GM12865 (cell line): ENCODE measurements around the gene RRAS2.
"Not testable (repeated sequence)": the region's sequence is repeated elsewhere in the genome, so short reads cannot be mapped to it uniquely, and the experiment has no call there.

Source experiments
- DNase-seq: peaks from one replicate; pipeline ENCODE4 v3.0.0; 2010; ENCODE audit warnings: low read depth
- H3K4me3 ChIP-seq: 2 replicates; pipeline ENCODE4 v1.5.1; 2011; ENCODE audit warnings: mild to moderate bottlenecking, low read depth, low read length, control low read depth
- TF ChIP-seq, protein P1 (sequence below): IDR thresholded peaks from 2 replicates; pipeline ENCODE4 v1.5.1; 2011; ENCODE audit warnings: low read length, control low read depth, low read depth, inconsistent platforms; ENCODE audit not compliant: insufficient read depth; ENCODE audit errors: missing control alignments

RRAS2 gene

DNA sequence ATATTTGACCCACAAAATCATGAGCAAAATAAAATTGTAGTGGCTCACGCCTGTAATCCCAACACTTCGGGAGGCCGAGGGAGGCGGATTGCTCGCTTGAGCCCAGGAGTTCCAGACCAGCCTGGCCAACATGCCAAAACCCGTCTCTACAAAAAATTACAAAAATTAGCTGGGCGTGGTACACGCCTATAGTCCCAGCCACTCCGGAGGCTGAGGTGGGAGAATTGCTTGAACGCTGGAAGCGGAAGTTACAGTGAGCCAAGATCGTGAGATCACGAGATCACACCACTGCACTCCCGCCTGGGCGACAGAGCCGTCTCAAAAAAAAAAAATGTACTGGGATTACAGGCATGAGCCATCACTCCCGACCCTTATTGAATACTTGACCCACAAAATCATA is 2.0 kb upstream of the RRAS2 start:
- no peak overlapping the region for H3K4me3 ChIP-seq
- TF ChIP-seq, protein P1, sequence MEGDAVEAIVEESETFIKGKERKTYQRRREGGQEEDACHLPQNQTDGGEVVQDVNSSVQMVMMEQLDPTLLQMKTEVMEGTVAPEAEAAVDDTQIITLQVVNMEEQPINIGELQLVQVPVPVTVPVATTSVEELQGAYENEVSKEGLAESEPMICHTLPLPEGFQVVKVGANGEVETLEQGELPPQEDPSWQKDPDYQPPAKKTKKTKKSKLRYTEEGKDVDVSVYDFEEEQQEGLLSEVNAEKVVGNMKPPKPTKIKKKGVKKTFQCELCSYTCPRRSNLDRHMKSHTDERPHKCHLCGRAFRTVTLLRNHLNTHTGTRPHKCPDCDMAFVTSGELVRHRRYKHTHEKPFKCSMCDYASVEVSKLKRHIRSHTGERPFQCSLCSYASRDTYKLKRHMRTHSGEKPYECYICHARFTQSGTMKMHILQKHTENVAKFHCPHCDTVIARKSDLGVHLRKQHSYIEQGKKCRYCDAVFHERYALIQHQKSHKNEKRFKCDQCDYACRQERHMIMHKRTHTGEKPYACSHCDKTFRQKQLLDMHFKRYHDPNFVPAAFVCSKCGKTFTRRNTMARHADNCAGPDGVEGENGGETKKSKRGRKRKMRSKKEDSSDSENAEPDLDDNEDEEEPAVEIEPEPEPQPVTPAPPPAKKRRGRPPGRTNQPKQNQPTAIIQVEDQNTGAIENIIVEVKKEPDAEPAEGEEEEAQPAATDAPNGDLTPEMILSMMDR = no peak
- DNase-seq = no peak

DNA sequence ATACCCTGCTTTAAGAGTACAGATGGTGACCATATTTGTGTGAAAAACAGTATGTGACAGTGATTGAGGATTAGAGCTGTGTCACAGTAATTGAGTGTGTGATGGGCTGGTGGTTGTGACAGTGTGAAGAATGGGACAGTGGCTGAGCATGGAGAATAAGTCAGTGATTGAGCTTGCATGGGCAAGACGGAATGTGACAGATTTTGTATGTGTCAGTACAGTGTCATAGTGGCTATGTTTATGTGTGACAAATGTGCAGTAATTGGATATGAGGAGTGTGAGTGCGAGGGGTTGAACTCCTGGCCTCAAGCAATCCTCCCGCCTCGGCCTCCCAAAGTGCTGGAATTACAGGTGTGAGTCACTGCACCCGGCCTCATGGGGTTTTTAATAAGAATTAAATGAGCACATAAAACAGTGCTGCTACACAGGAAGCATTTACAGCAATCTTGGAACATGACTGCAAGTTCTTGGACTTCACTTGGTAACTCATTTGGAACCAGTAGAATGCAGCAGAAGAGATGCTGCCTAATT is 583 bp upstream of the RRAS2 start:
- TF ChIP-seq, protein P1 = no peak
- DNase-seq = no peak
- peak overlapping the region; percentile 96 for H3K4me3 ChIP-seq

DNA sequence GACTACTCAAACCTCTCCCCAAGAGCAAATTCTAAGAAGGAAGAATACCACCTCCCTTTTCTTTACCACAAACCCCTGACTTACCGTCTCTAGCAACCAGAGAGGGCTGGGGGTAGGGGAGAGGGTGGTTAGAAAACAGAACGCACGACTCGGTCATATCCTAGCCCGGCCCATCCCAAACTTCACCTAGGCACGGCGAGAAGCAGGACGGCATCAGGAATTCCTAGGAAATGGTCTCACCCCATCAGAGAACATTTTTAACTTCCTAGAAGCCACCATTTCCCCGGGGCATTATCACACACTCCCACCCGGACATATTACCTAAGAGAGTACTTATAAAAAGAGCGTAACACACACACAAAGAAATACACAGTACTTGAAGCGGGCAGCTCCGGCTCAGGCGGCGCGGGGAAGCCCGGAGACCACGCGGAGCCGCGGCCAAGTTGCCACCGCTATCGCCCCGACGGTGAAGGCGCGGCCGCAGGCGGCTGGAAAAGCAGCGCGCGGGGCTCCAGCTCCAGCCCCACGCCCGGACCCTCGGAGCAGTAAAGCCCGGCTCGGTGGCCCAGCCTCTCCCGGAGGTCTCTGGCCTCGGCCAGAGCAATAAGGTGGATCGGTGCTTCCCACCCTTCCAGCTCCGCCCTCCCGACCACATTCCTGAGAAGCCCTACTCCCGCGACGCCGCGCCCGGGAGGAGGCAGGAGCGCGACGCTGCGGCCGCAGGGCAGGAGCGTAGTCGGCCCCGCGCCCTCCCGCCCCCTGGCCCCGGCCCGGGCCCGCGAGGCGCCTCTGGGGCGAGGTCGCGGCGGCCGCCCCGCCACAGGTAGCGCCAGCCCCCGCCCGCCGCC is 878 bp downstream of the RRAS2 start:
- peak overlapping the region; percentile 96 for H3K4me3 ChIP-seq
- TF ChIP-seq, protein P1 = no peak
- peak; percentile 57 for DNase-seq

DNA sequence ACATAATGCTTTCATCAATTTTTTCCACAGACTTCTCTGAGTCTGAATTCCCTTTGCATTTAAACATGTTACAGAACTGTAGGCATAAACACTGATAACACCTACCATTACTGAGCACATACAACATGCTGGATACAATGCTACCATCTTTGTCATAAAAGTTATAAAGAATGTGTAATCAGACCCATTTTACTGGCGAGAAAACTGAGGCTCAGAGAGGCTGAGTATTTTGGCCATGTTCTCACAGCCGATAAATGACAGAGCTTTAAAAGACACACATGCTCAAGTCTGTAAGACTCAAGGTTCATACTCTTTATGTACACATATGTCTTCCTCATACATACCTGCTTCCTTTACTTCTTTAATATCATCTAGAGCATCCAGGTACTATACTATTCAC is 2.6 kb downstream of the RRAS2 start:
- no peak for DNase-seq
- peak overlapping the region; percentile 22 for H3K4me3 ChIP-seq
- TF ChIP-seq, protein P1 = no peak

DNA sequence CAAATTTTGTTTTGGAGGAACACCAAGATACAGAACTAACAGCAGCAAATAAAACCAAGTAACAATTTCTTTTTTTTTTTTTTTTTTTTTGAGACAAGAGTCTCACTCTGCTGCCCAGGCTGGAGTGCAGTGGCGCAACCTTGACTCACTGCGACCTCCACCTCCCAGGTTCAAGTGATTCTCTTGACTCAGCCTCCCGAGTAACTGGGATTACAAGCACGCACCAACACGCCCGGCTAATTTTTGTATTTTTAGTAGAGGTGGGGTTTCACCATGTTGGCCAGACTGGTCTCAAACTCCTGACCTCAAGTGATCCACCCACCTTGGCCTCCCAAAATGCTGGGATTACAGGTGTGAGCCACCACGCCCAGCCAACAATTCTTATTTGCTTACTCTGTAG is 4.4 kb downstream of the RRAS2 start:
- not testable (repeated sequence) for H3K4me3 ChIP-seq, DNase-seq

DNA sequence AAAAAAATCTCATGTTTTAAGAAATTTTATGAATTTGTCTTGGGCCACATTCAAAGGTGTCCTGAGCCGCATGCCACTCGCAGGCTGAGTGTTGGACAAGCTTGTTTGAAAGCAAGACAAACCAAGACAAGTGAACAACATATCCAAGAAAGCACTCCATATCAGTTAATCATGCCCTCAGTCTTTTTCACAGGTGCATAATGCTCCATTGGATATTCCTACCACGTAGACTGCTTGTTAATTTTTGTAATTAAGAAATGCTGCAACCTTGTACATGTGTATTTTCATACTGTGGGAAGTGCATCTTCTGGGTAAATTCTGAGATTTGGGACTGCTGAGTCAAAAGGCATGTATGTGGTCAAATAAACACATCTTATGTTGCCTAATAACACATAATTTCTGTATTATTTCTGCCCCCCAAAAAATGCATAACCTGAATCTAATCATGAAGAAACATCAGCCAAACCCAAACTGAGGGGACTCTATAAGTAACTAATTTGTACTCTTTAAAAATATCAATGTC is 8.2 kb downstream of the RRAS2 start:
- H3K4me3 ChIP-seq = no peak overlapping the region
- TF ChIP-seq, protein P1 = no peak
- DNase-seq = no peak

DNA sequence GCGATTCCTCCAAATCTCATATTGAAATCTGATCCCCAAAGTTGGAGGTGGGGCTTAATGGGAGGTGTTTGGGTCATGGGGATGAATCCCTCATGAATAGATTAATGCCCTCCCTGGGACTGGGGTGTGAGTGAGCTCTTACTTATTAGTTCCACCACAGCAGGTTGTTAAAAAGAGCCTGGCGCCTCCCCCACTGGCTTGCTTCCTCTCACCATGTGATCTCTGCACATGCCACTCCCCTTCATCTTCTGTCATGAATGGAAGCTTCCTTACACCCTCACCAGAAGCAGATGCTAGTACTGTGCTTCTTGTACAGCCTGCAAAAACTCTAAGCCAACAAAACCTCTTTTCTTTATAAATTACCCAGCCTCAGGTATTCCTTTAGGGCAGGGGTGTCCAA is 8.8 kb downstream of the RRAS2 start:
- no peak overlapping the region for H3K4me3 ChIP-seq
- no peak for DNase-seq
- TF ChIP-seq, protein P1 = no peak
